ENCODE measurements around the gene ALDH3A1.

ALDH3A1 gene

GRCh38 chr17:19718613-19719354 lies 29.3 kb downstream of the ALDH3A1 start:
- DNase-seq, result no peak

GRCh38 chr17:19718041-19718612 lies 30.0 kb downstream of the ALDH3A1 start:
- DNase-seq, result no peak

GRCh38 chr17:19717411-19717908 lies 30.6 kb downstream of the ALDH3A1 start:
- DNase-seq, result no peak

- DNase-seq, result no peak
Measured at GRCh38 chr17:19717031-19717360, 31.1 kb downstream of the ALDH3A1 start.

GRCh38 chr17:19716108-19717030 lies 31.7 kb downstream of the ALDH3A1 start, which contains the start of gene SLC47A2:
TSS of gene SLC47A2 (minus strand) at chr17:19716584. CDS start at chr17:19716555, 29 bp downstream.
- no peak for DNase-seq

- no peak for DNase-seq
Measured at GRCh38 chr17:19714542-19715411, 33.3 kb downstream of the ALDH3A1 start.

- DNase-seq, result no peak
Measured at GRCh38 chr17:19713901-19714361, 34.2 kb downstream of the ALDH3A1 start.

GRCh38 chr17:19713462-19713861 lies 34.6 kb downstream of the ALDH3A1 start:
- no peak for DNase-seq

- DNase-seq, result no peak
Measured at GRCh38 chr17:19712436-19713004, 35.6 kb downstream of the ALDH3A1 start.

- DNase-seq, result no peak
Measured at GRCh38 chr17:19709841-19710240, 38.3 kb downstream of the ALDH3A1 start.

GRCh38 chr17:19708431-19709175 lies 39.5 kb downstream of the ALDH3A1 start:
- DNase-seq, result no peak

GRCh38 chr17:19707728-19708221 lies 40.3 kb downstream of the ALDH3A1 start:
- DNase-seq, result no peak

- no peak for DNase-seq
Measured at GRCh38 chr17:19706791-19707727, 41.0 kb downstream of the ALDH3A1 start.

GRCh38 chr17:19705771-19706770 lies 42.0 kb downstream of the ALDH3A1 start:
- no peak for DNase-seq

GRCh38 chr17:19705201-19705600 lies 42.9 kb downstream of the ALDH3A1 start:
- no peak for DNase-seq

GRCh38 chr17:19703828-19704613 lies 44.1 kb downstream of the ALDH3A1 start:
- no peak for DNase-seq

GRCh38 chr17:19703106-19703827 lies 44.8 kb downstream of the ALDH3A1 start:
- DNase-seq, result no peak

Measured in NCI-H2081 treated with DMSO at 0.1 percent for 48 hours (cell line).